Upper lobe of left lung (tissue), 4 donors: Measurements from ENCODE around the gene DNAJB5.

Source experiments
- EP300 ChIP-seq, 4 donors: sonication (generic); formaldehyde crosslinking; IDR thresholded peaks; one replicate each; pipeline ENCODE4 v1.5.1; 2017; ENCODE audit warnings: antibody characterized with exemption in 4 of 4, control low read depth in 2 of 4
- POLR2A ChIP-seq, 4 donors: fragments of 450-650 bp; IDR thresholded peaks; one replicate each; pipeline ENCODE4 v1.5.1; 2016 to 2017; ENCODE audit warnings: antibody characterized with exemption in 4 of 4, mild to moderate bottlenecking in 2 of 4
- POLR2AphosphoS5 ChIP-seq, 2 donors: sonication (generic); formaldehyde crosslinking; IDR thresholded peaks; one replicate each; pipeline ENCODE4 v1.5.1; 2017; ENCODE audit warnings: antibody characterized with exemption in 2 of 2
- TF ChIP-seq, protein P1 (sequence below), 6 experiments: fragments of 450-650 bp in 4 of 6; fragments of 200-600 bp in 2 of 6; sonication (generic) in 2 of 6; IDR thresholded peaks; one replicate each; pipeline ENCODE4 v1.5.1; 2016 to 2019; ENCODE audit warnings: antibody characterized with exemption in 6 of 6

DNA sequence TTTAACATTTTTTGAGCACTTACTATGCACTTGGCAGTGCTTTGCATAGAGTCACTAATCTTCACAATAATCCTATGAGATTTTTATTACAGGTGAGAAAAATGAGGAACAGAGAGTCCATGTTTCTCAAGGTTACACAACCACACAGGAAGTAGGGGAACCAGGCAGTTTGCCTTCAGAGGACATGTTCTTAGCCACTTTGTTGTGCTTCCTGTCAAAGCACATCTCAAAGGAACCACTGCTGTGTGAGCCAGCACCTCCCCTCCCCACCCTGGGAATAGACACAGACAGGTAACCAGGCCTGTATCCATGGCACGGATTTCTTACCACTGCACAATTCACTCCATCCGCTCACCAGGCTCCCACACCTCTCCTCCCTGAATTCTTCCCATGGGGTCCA lies 6.3 kb upstream of the DNAJB5 start:
- TF ChIP-seq, protein P1, sequence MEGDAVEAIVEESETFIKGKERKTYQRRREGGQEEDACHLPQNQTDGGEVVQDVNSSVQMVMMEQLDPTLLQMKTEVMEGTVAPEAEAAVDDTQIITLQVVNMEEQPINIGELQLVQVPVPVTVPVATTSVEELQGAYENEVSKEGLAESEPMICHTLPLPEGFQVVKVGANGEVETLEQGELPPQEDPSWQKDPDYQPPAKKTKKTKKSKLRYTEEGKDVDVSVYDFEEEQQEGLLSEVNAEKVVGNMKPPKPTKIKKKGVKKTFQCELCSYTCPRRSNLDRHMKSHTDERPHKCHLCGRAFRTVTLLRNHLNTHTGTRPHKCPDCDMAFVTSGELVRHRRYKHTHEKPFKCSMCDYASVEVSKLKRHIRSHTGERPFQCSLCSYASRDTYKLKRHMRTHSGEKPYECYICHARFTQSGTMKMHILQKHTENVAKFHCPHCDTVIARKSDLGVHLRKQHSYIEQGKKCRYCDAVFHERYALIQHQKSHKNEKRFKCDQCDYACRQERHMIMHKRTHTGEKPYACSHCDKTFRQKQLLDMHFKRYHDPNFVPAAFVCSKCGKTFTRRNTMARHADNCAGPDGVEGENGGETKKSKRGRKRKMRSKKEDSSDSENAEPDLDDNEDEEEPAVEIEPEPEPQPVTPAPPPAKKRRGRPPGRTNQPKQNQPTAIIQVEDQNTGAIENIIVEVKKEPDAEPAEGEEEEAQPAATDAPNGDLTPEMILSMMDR (IDR thresholded peaks at IDR 0.05) = no peak
- TF ChIP-seq POLR2AphosphoS5 (IDR thresholded peaks at IDR 0.05) (no peak), POLR2A (IDR thresholded peaks at IDR 0.05) (no peak), EP300 (IDR thresholded peaks at IDR 0.05) (no peak)
